Uterus (tissue), 2 donors: ENCODE data around the gene TMEM88.

Source experiments
- POLR2A ChIP-seq, 2 donors: fragments of 450-650 bp; IDR thresholded peaks; one replicate each; pipeline ENCODE4 v1.6.1; 2016; ENCODE audit warnings: antibody characterized with exemption in 2 of 2, mild to moderate bottlenecking in 1 of 2, moderate library complexity in 1 of 2
- TF ChIP-seq, protein P1 (sequence below), 4 experiments: fragments of 200-600 bp in 2 of 4; fragments of 450-650 bp in 2 of 4; sonication (generic) in 2 of 4; IDR thresholded peaks; one replicate each; pipeline ENCODE4 v1.5.1; 2016 to 2019; ENCODE audit warnings: antibody characterized with exemption in 4 of 4, mild to moderate bottlenecking in 2 of 4, moderate library complexity in 1 of 4

DNA sequence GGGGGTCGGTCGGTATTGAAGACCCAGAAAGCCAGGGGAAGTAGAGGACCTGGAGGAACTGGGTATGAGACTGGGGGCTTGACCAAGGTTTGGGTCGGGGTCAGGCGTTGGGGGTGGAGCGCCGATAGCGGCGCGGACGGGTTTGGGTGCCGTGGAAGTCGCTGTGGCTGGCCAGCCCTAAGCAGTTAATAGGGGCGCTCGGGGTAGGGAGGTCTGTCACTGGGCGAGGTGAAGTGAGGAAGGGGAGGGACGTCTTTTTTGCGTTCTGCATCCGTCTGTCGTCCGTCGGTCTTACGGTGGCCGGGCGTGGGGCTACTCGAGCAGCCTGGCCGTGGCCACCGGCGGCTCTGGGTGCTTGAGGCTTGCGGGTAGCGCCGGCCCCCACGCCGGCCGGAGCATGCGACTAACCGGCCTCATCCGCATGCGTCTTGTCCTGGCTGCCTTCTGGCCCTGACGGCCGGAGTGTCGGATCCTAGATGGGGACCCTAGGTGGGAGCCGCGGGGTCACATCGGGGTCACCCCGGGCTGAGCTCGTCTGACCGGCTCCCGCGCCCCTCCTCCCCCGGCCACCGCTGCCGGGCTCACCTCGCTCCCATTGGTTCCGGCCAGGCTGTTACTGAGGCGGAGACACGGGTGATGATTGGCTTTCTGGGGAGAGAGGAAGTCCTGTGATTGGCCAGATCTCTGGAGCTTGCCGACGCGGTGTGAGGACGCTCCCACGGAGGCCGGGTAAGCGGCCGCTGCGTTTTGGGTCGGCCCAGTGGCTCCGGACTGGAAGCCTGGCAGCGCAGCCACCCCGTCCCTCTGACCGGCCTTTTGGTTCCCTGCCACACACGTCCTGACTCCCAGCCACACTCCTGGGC is 10.3 kb upstream of the TMEM88 start:
- TF ChIP-seq, protein P1, sequence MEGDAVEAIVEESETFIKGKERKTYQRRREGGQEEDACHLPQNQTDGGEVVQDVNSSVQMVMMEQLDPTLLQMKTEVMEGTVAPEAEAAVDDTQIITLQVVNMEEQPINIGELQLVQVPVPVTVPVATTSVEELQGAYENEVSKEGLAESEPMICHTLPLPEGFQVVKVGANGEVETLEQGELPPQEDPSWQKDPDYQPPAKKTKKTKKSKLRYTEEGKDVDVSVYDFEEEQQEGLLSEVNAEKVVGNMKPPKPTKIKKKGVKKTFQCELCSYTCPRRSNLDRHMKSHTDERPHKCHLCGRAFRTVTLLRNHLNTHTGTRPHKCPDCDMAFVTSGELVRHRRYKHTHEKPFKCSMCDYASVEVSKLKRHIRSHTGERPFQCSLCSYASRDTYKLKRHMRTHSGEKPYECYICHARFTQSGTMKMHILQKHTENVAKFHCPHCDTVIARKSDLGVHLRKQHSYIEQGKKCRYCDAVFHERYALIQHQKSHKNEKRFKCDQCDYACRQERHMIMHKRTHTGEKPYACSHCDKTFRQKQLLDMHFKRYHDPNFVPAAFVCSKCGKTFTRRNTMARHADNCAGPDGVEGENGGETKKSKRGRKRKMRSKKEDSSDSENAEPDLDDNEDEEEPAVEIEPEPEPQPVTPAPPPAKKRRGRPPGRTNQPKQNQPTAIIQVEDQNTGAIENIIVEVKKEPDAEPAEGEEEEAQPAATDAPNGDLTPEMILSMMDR (IDR thresholded peaks at IDR 0.05): peak in 1 of 4 experiments; percentile 7
- peak; percentile 83 to 87 for TF ChIP-seq POLR2A (IDR thresholded peaks at IDR 0.05)
